OCI-LY7 (cell line): ENCODE results near the gene CYP11A1. TPM values are rescaled to one million over a fixed set of nuclear protein-coding genes. Genes with fewer than 3 reads are reported as not detected.

Experiments
- BruUV-seq: library from RNA; stranded (reverse); fragments of 400-500 nt; replicated peaks from 2 replicates; lab custom pipeline; 2021; lab: Mats Ljungman, UMichigan
- CTCF ChIA-PET: fragments of 300-600 bp; sonication (Branson Sonifier 250); formaldehyde crosslinking; loops from one replicate; lab custom pipeline; 2022; ENCODE audit warnings: antibody characterized with exemption; ENCODE audit not compliant: unreplicated experiment; lab: Charles Lee
- POLR2A ChIA-PET: fragments of 300-600 bp; sonication (Branson Sonifier 250); formaldehyde crosslinking; loops from one replicate; lab custom pipeline; 2022; ENCODE audit warnings: antibody characterized with exemption; lab: Charles Lee
- DNase-seq: peaks from one replicate; pipeline ENCODE4 v3.0.0-alpha.2; 2015; ENCODE audit warnings: low spot score
- H2AFZ ChIP-seq: fragments of 200-600 bp; sonication (generic), shearing (Covaris generic); 2 replicates; pipeline ENCODE4 v1.6.1; 2014; ENCODE audit warnings: mild to moderate bottlenecking, antibody characterized with exemption, low read length, moderate library complexity
- H3K27ac ChIP-seq: fragments of 200-600 bp; sonication (generic); 2 replicates; pipeline ENCODE4 v1.5.1; 2014; ENCODE audit warnings: mixed run types, low read depth, mild to moderate bottlenecking, moderate library complexity, low read length, inconsistent platforms; ENCODE audit not compliant: poor library complexity, severe bottlenecking
- H3K36me3 ChIP-seq: fragments of 200-600 bp; sonication (generic); 2 replicates; pipeline ENCODE4 v1.6.1; 2014; ENCODE audit warnings: mild to moderate bottlenecking, antibody characterized with exemption, low read length, moderate library complexity, mixed read lengths; ENCODE audit not compliant: insufficient read depth
- H3K4me1 ChIP-seq: fragments of 200-600 bp; sonication (generic); 2 replicates; pipeline ENCODE4 v1.5.1; 2014; ENCODE audit warnings: mild to moderate bottlenecking, low read length; ENCODE audit not compliant: insufficient read depth, poor library complexity, severe bottlenecking
- H3K4me2 ChIP-seq: fragments of 200-600 bp; sonication (generic); 2 replicates; pipeline ENCODE4 v1.6.1; 2014; ENCODE audit warnings: mild to moderate bottlenecking, low read length
- H3K4me3 ChIP-seq: fragments of 200-600 bp; sonication (generic); 2 replicates; pipeline ENCODE4 v1.5.1; 2014; ENCODE audit warnings: mild to moderate bottlenecking, low read depth, low read length; ENCODE audit not compliant: poor library complexity, severe bottlenecking
- H3K79me2 ChIP-seq: fragments of 200-600 bp; sonication (generic); 2 replicates; pipeline ENCODE4 v1.6.1; 2016; ENCODE audit warnings: low read depth, mild to moderate bottlenecking, low read length, moderate library complexity, mixed read lengths; ENCODE audit not compliant: insufficient read depth
- H3K9me2 ChIP-seq: fragments of 200-600 bp; sonication (generic); 2 replicates; pipeline ENCODE4 v1.6.1; 2016; ENCODE audit warnings: mild to moderate bottlenecking, low read length, mixed read lengths; ENCODE audit not compliant: insufficient read depth
- H3K9me3 ChIP-seq: fragments of 200-600 bp; sonication (generic); 2 replicates; pipeline ENCODE4 v1.6.1; 2014; ENCODE audit warnings: mild to moderate bottlenecking, mixed run types, low read length, mixed read lengths
- H4K20me1 ChIP-seq: fragments of 200-600 bp; sonication (generic); 2 replicates; pipeline ENCODE4 v1.6.1; 2014; ENCODE audit warnings: mild to moderate bottlenecking, antibody characterized with exemption, low read length, moderate library complexity, mixed read lengths; ENCODE audit not compliant: insufficient read depth
- EZH2phosphoT487 ChIP-seq: fragments of 200-600 bp; sonication (generic); IDR thresholded peaks from 2 replicates; pipeline ENCODE4 v1.6.1; 2018; ENCODE audit warnings: low read depth, borderline replicate concordance, mild to moderate bottlenecking, mixed run types, antibody characterized with exemption, low read length, moderate library complexity, mixed read lengths
- intact Hi-C: fragments of 100-400 bp; cut with micrococcal nuclease; formaldehyde crosslinking; loops from one replicate; pipeline ENCODE4 v1.10.0; 2022; ENCODE audit not compliant: unreplicated experiment
- total RNA-seq, 2 experiments: library from RNA; depleted of rRNA in 1 of 2; stranded (reverse); fragments of >200 nt in 1 of 2; shearing (Covaris generic) in 1 of 2; gene quantifications; 2 replicates each; pipeline ENCODE4 v1.2.3, GENCODE V29; 2014 to 2022
- TF ChIP-seq, protein P1 (sequence below): fragments of 200-600 bp; sonication (generic); conservative IDR thresholded peaks from 2 replicates; pipeline ENCODE4 v1.5.1; 2014; ENCODE audit warnings: mild to moderate bottlenecking, antibody characterized with exemption, low read length, moderate library complexity, mixed read lengths

Gene CYP11A1
- total RNA-seq, 2 experiments from 2014 or later: not detected

DNA sequence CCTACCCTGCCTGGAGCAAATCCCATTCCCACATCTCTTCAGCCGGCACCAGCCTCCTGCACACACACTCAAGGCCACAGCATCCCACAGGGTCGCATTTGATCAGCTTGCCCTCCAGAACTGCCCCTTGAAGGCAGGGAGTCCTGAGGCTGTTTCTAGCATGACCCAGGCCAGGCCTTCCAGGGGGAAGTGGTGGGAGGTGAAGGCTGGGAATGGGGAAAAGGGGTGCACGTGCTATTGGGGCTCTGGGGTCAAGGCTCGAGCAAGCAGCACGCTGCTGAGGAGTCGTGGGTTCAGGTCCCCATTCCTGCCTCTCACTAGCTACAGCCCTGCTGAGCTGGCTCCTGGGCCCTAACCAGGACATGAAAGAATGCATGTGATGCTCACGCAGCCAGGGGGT, 41.4 kb upstream of the CYP11A1 start:
- no peaks in the 10 kb centered on the region for H4K20me1 ChIP-seq
- peaks cover 9% of the 10 kb centered on the region for H3K4me1 ChIP-seq
- H3K79me2 ChIP-seq: no peaks in the 10 kb centered on the region
- POLR2A ChIA-PET: no interaction called here
- no peak for TF ChIP-seq EZH2phosphoT487
- TF ChIP-seq, protein P1, sequence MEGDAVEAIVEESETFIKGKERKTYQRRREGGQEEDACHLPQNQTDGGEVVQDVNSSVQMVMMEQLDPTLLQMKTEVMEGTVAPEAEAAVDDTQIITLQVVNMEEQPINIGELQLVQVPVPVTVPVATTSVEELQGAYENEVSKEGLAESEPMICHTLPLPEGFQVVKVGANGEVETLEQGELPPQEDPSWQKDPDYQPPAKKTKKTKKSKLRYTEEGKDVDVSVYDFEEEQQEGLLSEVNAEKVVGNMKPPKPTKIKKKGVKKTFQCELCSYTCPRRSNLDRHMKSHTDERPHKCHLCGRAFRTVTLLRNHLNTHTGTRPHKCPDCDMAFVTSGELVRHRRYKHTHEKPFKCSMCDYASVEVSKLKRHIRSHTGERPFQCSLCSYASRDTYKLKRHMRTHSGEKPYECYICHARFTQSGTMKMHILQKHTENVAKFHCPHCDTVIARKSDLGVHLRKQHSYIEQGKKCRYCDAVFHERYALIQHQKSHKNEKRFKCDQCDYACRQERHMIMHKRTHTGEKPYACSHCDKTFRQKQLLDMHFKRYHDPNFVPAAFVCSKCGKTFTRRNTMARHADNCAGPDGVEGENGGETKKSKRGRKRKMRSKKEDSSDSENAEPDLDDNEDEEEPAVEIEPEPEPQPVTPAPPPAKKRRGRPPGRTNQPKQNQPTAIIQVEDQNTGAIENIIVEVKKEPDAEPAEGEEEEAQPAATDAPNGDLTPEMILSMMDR: no peak
- no peaks in the 10 kb centered on the region for H3K36me3 ChIP-seq
- CTCF ChIA-PET: no interaction called here
- no peaks in the 10 kb centered on the region for H3K9me3 ChIP-seq
- H2AFZ ChIP-seq: no peak overlapping the region
- no peak overlapping the region for H3K4me2 ChIP-seq
- H3K9me2 ChIP-seq: no peaks in the 10 kb centered on the region
- intact Hi-C loops: no loop called here
- H3K4me3 ChIP-seq: no peak overlapping the region
- no peak for DNase-seq
- no TSS peak for BruUV-seq
- H3K27ac ChIP-seq: no peak overlapping the region

- Histone ChIP-seq H3K4me3 (no peak overlapping the region), H3K9me3 (no peaks in the 10 kb centered on the region), H3K27ac (no peak overlapping the region), H2AFZ (no peak overlapping the region), H3K9me2 (no peaks in the 10 kb centered on the region), H4K20me1 (no peaks in the 10 kb centered on the region), H3K4me2 (no peak overlapping the region), H3K4me1 (peaks cover 13% of the 10 kb centered on the region), H3K36me3 (no peaks in the 10 kb centered on the region), H3K79me2 (no peaks in the 10 kb centered on the region)
- ChIA-PET POLR2A (no interaction called here), CTCF (no interaction called here)
- intact Hi-C loops: no loop called here
- no TSS peak for BruUV-seq
- DNase-seq: no peak
- TF ChIP-seq, protein P1: no peak
- TF ChIP-seq EZH2phosphoT487: no peak
Measured at GRCh38 chr15:74408385-74408784, 40.9 kb upstream of the CYP11A1 start.

GRCh38 chr15:74406992-74407705, 39.7 kb upstream of the CYP11A1 start:
- Histone ChIP-seq H3K4me2 (no peak overlapping the region), H3K9me2 (no peaks in the 10 kb centered on the region), H3K9me3 (no peaks in the 10 kb centered on the region), H3K4me3 (no peak overlapping the region), H3K79me2 (no peaks in the 10 kb centered on the region), H3K4me1 (peaks cover 25% of the 10 kb centered on the region), H2AFZ (no peak overlapping the region), H3K36me3 (no peaks in the 10 kb centered on the region), H4K20me1 (no peaks in the 10 kb centered on the region), H3K27ac (no peak overlapping the region)
- no TSS peak for BruUV-seq
- DNase-seq: no peak
- CTCF ChIA-PET: interaction anchor here (0.6 kb wide), 1 partner anchor 33 kb away, joined by 3 read pairs; no protein-coding TSS in a partner anchor
- TF ChIP-seq EZH2phosphoT487: no peak
- TF ChIP-seq, protein P1: no peak
- intact Hi-C loops: no loop called here
- POLR2A ChIA-PET: interaction anchor here (0.6 kb wide), 1 partner anchor 1207 kb away, joined by 3 read pairs; no protein-coding TSS in a partner anchor
